HFFc6 (cell line): ENCODE results near the gene MRPL37. TPM values are rescaled to one million over a fixed set of nuclear protein-coding genes. Genes with fewer than 3 reads are reported as not detected.

Experiments used
- DNase-seq: peaks from one replicate; pipeline ENCODE4 v3.0.0-alpha.2; 2018
- H3K27ac Mint-ChIP-seq: 2 replicates; pipeline ENCODE4 v1.8.0; 2020; ENCODE audit warnings: mild to moderate bottlenecking, mixed read lengths
- H3K27me3 Mint-ChIP-seq: 2 replicates; pipeline ENCODE4 v1.8.0; 2021; ENCODE audit warnings: mild to moderate bottlenecking, moderate library complexity, mixed read lengths; ENCODE audit not compliant: insufficient read depth
- H3K36me3 Mint-ChIP-seq: 2 replicates; pipeline ENCODE4 v1.8.0; 2021; ENCODE audit warnings: low read depth, mixed read lengths
- H3K4me1 Mint-ChIP-seq: 2 replicates; pipeline ENCODE4 v1.8.0; 2020; ENCODE audit warnings: low read depth, mixed read lengths
- H3K4me3 Mint-ChIP-seq: 2 replicates; pipeline ENCODE4 v1.8.0; 2020; ENCODE audit warnings: mild to moderate bottlenecking, moderate library complexity, mixed read lengths
- H3K9me3 Mint-ChIP-seq: 2 replicates; pipeline ENCODE4 v1.8.0; 2020; ENCODE audit warnings: mild to moderate bottlenecking, mixed read lengths
- CTCF ChIP-seq: fragments of 200-600 bp; sonication (generic); IDR thresholded peaks from 2 replicates; pipeline ENCODE4 v1.5.0; 2021; ENCODE audit warnings: antibody characterized with exemption, mild to moderate bottlenecking
- total RNA-seq, 6 experiments: library from RNA; stranded (reverse); fragmentation: NEBNext Ultra II Directional; extraction: Animal tissue kit (Norgen Biotek cat#: 25700); gene quantifications; 2 replicates in 1 of 6; 3 replicates in 5 of 6; pipeline ENCODE4 v1.2.3, GENCODE V29; 2021

The MRPL37 gene
- total RNA-seq, 6 experiments from 2014 or later, result 119 to 135 (median 126) TPM

DNA sequence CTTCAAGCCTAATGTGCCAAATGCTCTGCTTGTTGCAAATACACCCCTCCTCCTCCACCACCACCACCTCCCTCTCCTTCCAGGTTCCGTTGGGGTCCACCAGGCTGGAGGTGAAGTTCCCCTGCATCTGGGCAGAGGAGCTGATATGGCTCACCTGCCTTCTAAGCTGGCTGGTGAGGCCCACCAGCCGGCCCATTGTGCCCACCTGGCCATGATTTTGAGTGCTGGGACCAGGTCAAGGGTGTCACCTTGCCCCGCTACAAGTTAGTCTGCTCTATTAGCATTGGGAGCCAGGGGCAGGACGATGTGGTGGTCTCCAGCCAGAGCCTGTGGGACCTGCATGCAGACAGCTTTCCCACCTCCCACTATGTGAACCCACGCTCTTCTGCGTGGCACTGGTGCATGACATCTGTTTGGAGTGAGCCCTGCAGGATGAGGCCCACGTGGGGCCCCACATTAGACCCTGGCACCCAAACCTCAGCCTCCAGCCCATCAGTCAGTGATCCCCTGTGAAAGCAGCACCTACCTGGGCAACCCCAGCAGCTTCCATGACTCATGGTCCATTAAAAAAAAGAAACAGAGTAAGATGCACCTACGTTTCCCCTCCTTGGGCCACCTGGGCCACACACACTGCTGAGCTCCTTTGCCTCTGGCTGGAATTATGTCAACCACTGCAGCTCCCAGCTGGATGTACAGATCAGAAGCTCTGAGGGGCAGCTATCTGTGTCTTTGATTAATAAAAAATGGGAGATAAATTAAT, 31.6 kb upstream of the MRPL37 start:
- TF ChIP-seq CTCF, result no peak
- no peak for DNase-seq
- Mint-ChIP-seq H3K27ac (no peak overlapping the region), H3K4me1 (peaks cover 19% of the 10 kb centered on the region), H3K27me3 (peaks cover 15% of the 10 kb centered on the region), H3K4me3 (no peak overlapping the region), H3K9me3 (no peaks in the 10 kb centered on the region), H3K36me3 (no peaks in the 10 kb centered on the region)

GRCh38 chr1:54169068-54169467, 30.9 kb upstream of the MRPL37 start:
- peaks cover 19% of the 10 kb centered on the region for H3K4me1 Mint-ChIP-seq
- no peak for TF ChIP-seq CTCF
- H3K36me3 Mint-ChIP-seq, result no peaks in the 10 kb centered on the region

GRCh38 chr1:54171016-54171415, 29.0 kb upstream of the MRPL37 start:
- Mint-ChIP-seq H3K27me3 (peaks cover 4% of the 10 kb centered on the region; the same call in 1 of the 2 replicates), H3K4me3 (no peak overlapping the region), H3K36me3 (no peaks in the 10 kb centered on the region), H3K4me1 (peaks cover 19% of the 10 kb centered on the region), H3K27ac (no peak overlapping the region), H3K9me3 (no peaks in the 10 kb centered on the region)
- DNase-seq, result no peak
- no peak for TF ChIP-seq CTCF

More at GRCh38 chr1:54169068-54169467, 30.9 kb upstream of the MRPL37 start:
- no peaks in the 10 kb centered on the region for H3K9me3 Mint-ChIP-seq
- H3K27ac Mint-ChIP-seq, result no peak overlapping the region
- peaks cover 9% of the 10 kb centered on the region for H3K27me3 Mint-ChIP-seq
- DNase-seq, result no peak
- no peak overlapping the region for H3K4me3 Mint-ChIP-seq

GRCh38 chr1:54171606-54172005, 28.4 kb upstream of the MRPL37 start:
- H3K4me3 Mint-ChIP-seq, result no peak overlapping the region
- H3K4me1 Mint-ChIP-seq, result peaks cover 19% of the 10 kb centered on the region
- peaks cover 5% of the 10 kb centered on the region; the same call in 1 of the 2 replicates for H3K27me3 Mint-ChIP-seq
- DNase-seq, result no peak
- no peaks in the 10 kb centered on the region for H3K36me3 Mint-ChIP-seq
- H3K9me3 Mint-ChIP-seq, result no peaks in the 10 kb centered on the region
- no peak overlapping the region for H3K27ac Mint-ChIP-seq
- TF ChIP-seq CTCF, result no peak

DNA sequence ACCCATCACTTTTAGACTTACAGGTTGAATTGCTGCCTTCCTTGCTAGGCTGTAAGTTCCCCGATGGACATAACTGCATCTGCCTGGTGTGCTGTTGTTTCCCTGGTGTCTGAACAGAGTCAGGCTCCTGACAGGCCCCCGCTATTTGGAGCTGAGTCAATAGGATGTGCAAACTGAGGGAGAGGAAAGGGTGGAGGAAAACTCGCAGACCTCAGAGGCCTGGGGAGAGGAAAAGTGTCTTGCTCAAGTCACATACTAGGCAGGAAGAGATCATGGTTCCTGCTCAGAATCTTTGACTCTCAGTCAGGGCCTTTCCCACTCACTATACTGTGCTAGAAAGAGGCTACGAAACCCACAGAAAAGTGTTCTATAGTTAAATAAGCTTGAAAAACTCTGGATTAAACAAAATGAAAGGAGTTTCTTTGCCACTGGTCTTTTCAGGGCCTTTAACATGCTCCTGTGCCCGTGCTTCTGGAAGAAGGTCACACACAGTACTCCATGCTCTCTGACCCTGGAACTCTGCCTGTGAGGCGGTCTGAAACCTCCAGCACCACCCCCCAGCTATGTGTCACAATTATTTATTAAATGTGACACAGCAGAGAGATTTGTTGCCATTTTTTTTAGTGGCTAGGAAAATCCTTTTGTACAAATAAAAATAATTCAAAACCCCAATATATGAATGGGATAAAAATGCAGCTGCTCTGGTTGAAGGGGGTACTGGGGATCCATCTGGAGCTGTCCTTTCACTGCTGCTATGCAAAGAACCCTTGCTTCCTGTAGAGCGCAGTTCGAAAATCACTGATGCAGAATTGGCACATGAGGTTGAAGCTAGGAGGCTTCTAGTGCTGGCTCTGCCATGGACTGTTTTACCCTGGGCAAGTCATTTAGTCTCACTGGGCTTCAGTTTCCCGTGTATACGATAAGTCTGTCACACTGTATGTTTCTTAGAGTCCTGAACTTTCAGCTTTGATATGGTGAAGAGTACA, 27.1 kb upstream of the MRPL37 start:
- Mint-ChIP-seq H3K4me3 (no peak overlapping the region), H3K36me3 (no peaks in the 10 kb centered on the region), H3K27me3 (peaks cover 8% of the 10 kb centered on the region; the same call in 1 of the 2 replicates), H3K4me1 (peaks cover 12% of the 10 kb centered on the region), H3K27ac (no peak overlapping the region), H3K9me3 (no peaks in the 10 kb centered on the region)
- no peak for TF ChIP-seq CTCF
- DNase-seq, result no peak
